ENCODE results near the gene KIF26B.
"Not testable (repeated sequence)": the region's sequence is repeated elsewhere in the genome, so short reads cannot be mapped to it uniquely, and the experiment has no call there.

Gene KIF26B

GRCh38 chr1:245663373-245663772 is 508.6 kb downstream of the KIF26B start:
- DNase-seq, result no peak

GRCh38 chr1:245663841-245664240 is 509.1 kb downstream of the KIF26B start:
- DNase-seq, result no peak

GRCh38 chr1:245666412-245666811 is 511.6 kb downstream of the KIF26B start:
- DNase-seq, result no peak

GRCh38 chr1:245671349-245671748 is 516.6 kb downstream of the KIF26B start:
- no peak for DNase-seq

GRCh38 chr1:245671966-245672767 is 517.4 kb downstream of the KIF26B start:
- DNase-seq, result no peak

GRCh38 chr1:245672836-245673656 is 518.3 kb downstream of the KIF26B start:
- not testable (repeated sequence) for DNase-seq

- peak; percentile 64 to 65 for DNase-seq
These were observed 519.2 kb downstream of the KIF26B start for GRCh38 chr1:245673881-245674414.

GRCh38 chr1:245677461-245678240 is 522.9 kb downstream of the KIF26B start:
- no peak for DNase-seq

GRCh38 chr1:245678860-245679411 is 524.2 kb downstream of the KIF26B start:
- no peak for DNase-seq

GRCh38 chr1:245679821-245680780 is 525.3 kb downstream of the KIF26B start:
- DNase-seq, result peak; percentile 44 to 61

GRCh38 chr1:245682638-245683628 is 528.1 kb downstream of the KIF26B start:
- no peak for DNase-seq

GRCh38 chr1:245683676-245684075 is 528.9 kb downstream of the KIF26B start:
- DNase-seq, result no peak

GRCh38 chr1:245684166-245684565 is 529.4 kb downstream of the KIF26B start:
- no peak for DNase-seq

GRCh38 chr1:245684571-245684970 is 529.8 kb downstream of the KIF26B start:
- DNase-seq, result no peak

GRCh38 chr1:245685111-245685810 is 530.5 kb downstream of the KIF26B start:
- no peak for DNase-seq

- DNase-seq, result no peak
These were observed 531.2 kb downstream of the KIF26B start for GRCh38 chr1:245686006-245686405.

- DNase-seq, result no peak
These were observed 531.8 kb downstream of the KIF26B start for GRCh38 chr1:245686446-245687030.

- DNase-seq, result no peak
These were observed 532.4 kb downstream of the KIF26B start for GRCh38 chr1:245687152-245687635.

Data from inflammatory macrophage (primary cell).